Liver (tissue), 9 donors: ENCODE results near the gene DLGAP4. TPM values are rescaled to one million over a fixed set of nuclear protein-coding genes. Genes with fewer than 3 reads are reported as not detected.

Experiments used
- DNase-seq: peaks from one replicate; pipeline ENCODE4 v3.0.0-alpha.2; 2017; ENCODE audit warnings: low spot score
- H3K27ac ChIP-seq, 2 donors: one replicate each; pipeline ENCODE4 v1.7.0; 2013; ENCODE audit warnings: inconsistent platforms in 2 of 2, low read length in 2 of 2, control low read depth in 1 of 2, low read depth in 1 of 2, mild to moderate bottlenecking in 1 of 2
- H3K27me3 ChIP-seq, 4 donors: one replicate each; pipeline versions ENCODE4 v1.6.1 to v1.7.0; 2013; ENCODE audit warnings: low read length in 3 of 4, inconsistent platforms in 1 of 4, mild to moderate bottlenecking in 1 of 4, moderate library complexity in 1 of 4; ENCODE audit not compliant: control insufficient read depth in 4 of 4, insufficient read depth in 4 of 4
- H3K36me3 ChIP-seq, 4 donors: one replicate each; pipeline versions ENCODE4 v1.6.1 to v1.7.0; 2013; ENCODE audit warnings: low read length in 3 of 4, mild to moderate bottlenecking in 3 of 4, low read depth in 1 of 4, moderate library complexity in 1 of 4; ENCODE audit not compliant: control insufficient read depth in 4 of 4, insufficient read depth in 3 of 4
- H3K4me1 ChIP-seq, 4 donors: one replicate each; pipeline versions ENCODE4 v1.6.1 to v1.7.0; 2013; ENCODE audit warnings: low read length in 3 of 4, mild to moderate bottlenecking in 3 of 4, moderate library complexity in 1 of 4; ENCODE audit not compliant: control insufficient read depth in 4 of 4, insufficient read depth in 4 of 4
- H3K4me3 ChIP-seq, 3 donors: one replicate each; pipeline versions ENCODE4 v1.6.1 to v1.7.0; 2013; ENCODE audit warnings: low read length in 3 of 3, control low read depth in 1 of 3, low read depth in 1 of 3, mild to moderate bottlenecking in 1 of 3
- H3K9ac ChIP-seq, 2 donors: one replicate each; pipeline ENCODE4 v1.7.0; 2013; ENCODE audit warnings: low read length in 2 of 2, mild to moderate bottlenecking in 2 of 2, moderate library complexity in 2 of 2, control low read depth in 1 of 2, low read depth in 1 of 2
- H3K9me3 ChIP-seq, 4 donors: one replicate each; pipeline versions ENCODE4 v1.6.1 to v1.7.0; 2013; ENCODE audit warnings: low read length in 3 of 4; ENCODE audit not compliant: control insufficient read depth in 4 of 4
- CTCF ChIP-seq: fragments of 150-350 bp; IDR thresholded peaks from 2 replicates; pipeline ENCODE4 v1.5.1; 2017; ENCODE audit warnings: improper control_type of control experiment, low read depth, low read length; ENCODE audit not compliant: missing input control
- EGR1 ChIP-seq, 2 donors: IDR thresholded peaks; 2 replicates each; pipeline ENCODE4 v1.6.1; 2016 to 2018; ENCODE audit warnings: antibody characterized with exemption in 2 of 2, low read depth in 2 of 2
- FOXA1 ChIP-seq: IDR thresholded peaks from 2 replicates; pipeline ENCODE4 v1.6.1; 2016; ENCODE audit warnings: antibody characterized with exemption
- FOXA2 ChIP-seq: IDR thresholded peaks from 2 replicates; pipeline ENCODE4 v1.6.1; 2016; ENCODE audit warnings: antibody characterized with exemption
- GABPA ChIP-seq, 2 donors: IDR thresholded peaks in 1 of 2; conservative IDR thresholded peaks in 1 of 2; 2 replicates each; pipeline ENCODE4 v1.6.1; 2016; ENCODE audit warnings: antibody characterized with exemption in 2 of 2, mild to moderate bottlenecking in 1 of 2, moderate library complexity in 1 of 2
- HNF4A ChIP-seq, 2 donors: conservative IDR thresholded peaks; 2 replicates each; pipeline ENCODE4 v1.6.1; 2016; ENCODE audit warnings: antibody characterized with exemption in 2 of 2, mild to moderate bottlenecking in 2 of 2
- HNF4G ChIP-seq: IDR thresholded peaks from 2 replicates; pipeline ENCODE4 v1.6.1; 2016; ENCODE audit warnings: antibody characterized with exemption
- JUND ChIP-seq, 2 donors: IDR thresholded peaks; 2 replicates each; pipeline ENCODE4 v1.6.1; 2016; ENCODE audit warnings: antibody characterized with exemption in 2 of 2
- MAX ChIP-seq: IDR thresholded peaks from 2 replicates; pipeline ENCODE4 v1.6.1; 2016; ENCODE audit warnings: antibody characterized with exemption
- NR2F2 ChIP-seq: IDR thresholded peaks from 2 replicates; pipeline ENCODE4 v1.6.1; 2016; ENCODE audit warnings: antibody characterized with exemption
- RAD21 ChIP-seq, 2 donors: IDR thresholded peaks; 2 replicates each; pipeline ENCODE4 v1.6.1; 2016; ENCODE audit warnings: antibody characterized with exemption in 2 of 2, mild to moderate bottlenecking in 2 of 2
- RXRA ChIP-seq, 2 donors: IDR thresholded peaks; 2 replicates each; pipeline ENCODE4 v1.6.1; 2017 to 2018; ENCODE audit warnings: antibody characterized with exemption in 2 of 2, mild to moderate bottlenecking in 1 of 2
- SP1 ChIP-seq: IDR thresholded peaks from 2 replicates; pipeline ENCODE4 v1.6.1; 2018; ENCODE audit warnings: antibody characterized with exemption, mild to moderate bottlenecking
- TAF1 ChIP-seq: conservative IDR thresholded peaks from 2 replicates; pipeline ENCODE4 v1.6.1; 2016; ENCODE audit warnings: antibody characterized with exemption, mild to moderate bottlenecking
- YY1 ChIP-seq: IDR thresholded peaks from 2 replicates; pipeline ENCODE4 v1.6.1; 2016; ENCODE audit warnings: antibody characterized with exemption, mild to moderate bottlenecking
- ZBTB33 ChIP-seq: IDR thresholded peaks from 2 replicates; pipeline ENCODE4 v1.6.1; 2016; ENCODE audit warnings: antibody characterized with exemption
- WGBS: extraction: QIAGEN DNeasy Blood & Tissue Kit; methylation state at CpG from one replicate; pipeline ENCODE4 v1.1.7; 2013; 5-methylcytosine and 5-hydroxymethylcytosine counted together
- polyA plus RNA-seq, 2 donors: library from polyadenylated mRNA; stranded (reverse) in 1 of 2; unstranded in 1 of 2; fragments of 200-250 nt in 1 of 2; fragments of >200 nt in 1 of 2; fragmentation: Nextera tagmentation in 1 of 2; extraction: Ambion mirVana in 1 of 2; gene quantifications; one replicate each; pipeline versions ENCODE4 v1.2.1 to v1.2.3, GENCODE V29; 2013 to 2015
- total RNA-seq, 2 donors: library from RNA; depleted of rRNA; stranded (reverse); fragments of >200 nt; gene quantifications; one replicate each; pipeline ENCODE4 v1.2.3, GENCODE V29; 2014
- TF ChIP-seq, protein P1 (sequence below): IDR thresholded peaks from 2 replicates; pipeline ENCODE4 v1.6.1; 2016; ENCODE audit warnings: antibody characterized with exemption, mild to moderate bottlenecking
- TF ChIP-seq, protein P2 (sequence below): IDR thresholded peaks from 2 replicates; pipeline ENCODE4 v1.6.1; 2016; ENCODE audit warnings: antibody characterized with exemption
- donor health status: healthy.
- donor health status: healthy.
- donor health status: healthy.
- donor health status: healthy.
- donor health status: healthy.

The DLGAP4 gene
- total and polyA plus RNA-seq, 4 donors: 2.9 to 18.7 (median 11.2) TPM

DNA sequence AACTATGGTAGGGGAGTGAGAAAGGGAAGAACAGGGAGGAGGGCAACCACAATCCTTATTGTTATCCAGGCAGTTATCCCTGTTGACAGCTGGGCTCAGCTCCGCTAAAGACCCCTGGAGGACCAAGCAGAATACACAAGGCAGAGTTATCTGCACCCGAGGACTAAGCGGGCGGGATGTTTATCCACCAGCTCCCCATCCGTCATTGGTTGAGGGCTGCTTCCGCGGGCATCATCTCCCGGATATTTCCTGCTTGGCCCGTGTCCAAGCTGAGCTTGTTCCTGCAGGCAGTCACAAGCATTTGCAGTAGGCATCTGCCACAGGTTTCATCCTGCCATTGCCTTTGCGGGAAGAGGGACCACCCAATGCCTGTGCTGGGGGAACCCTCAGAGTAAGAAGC, 102.1 kb downstream of the DLGAP4 start:
- Histone ChIP-seq H3K9me3 (peaks cover 0 to under 1% (median 0%) of the 10 kb centered on the region in 4 donors), H3K9ac (no peak overlapping the region), H3K27ac (no peak overlapping the region), H3K27me3 (no peaks in the 10 kb centered on the region), H3K4me1 (no peaks in the 10 kb centered on the region), H3K36me3 (no peaks in the 10 kb centered on the region), H3K4me3 (no peak overlapping the region)
- DNase-seq: no peak
- TF ChIP-seq HNF4A (conservative IDR thresholded peaks at IDR 0.05) (no peak), CTCF (no peak), ZBTB33 (no peak), HNF4G (no peak), EGR1 (IDR thresholded peaks at IDR 0.05; ENCODE audit: low read depth in 2 of 2) (no peak), JUND (IDR thresholded peaks at IDR 0.05) (no peak), SP1 (no peak), RAD21 (IDR thresholded peaks at IDR 0.05) (no peak)
- TF ChIP-seq, protein P1, sequence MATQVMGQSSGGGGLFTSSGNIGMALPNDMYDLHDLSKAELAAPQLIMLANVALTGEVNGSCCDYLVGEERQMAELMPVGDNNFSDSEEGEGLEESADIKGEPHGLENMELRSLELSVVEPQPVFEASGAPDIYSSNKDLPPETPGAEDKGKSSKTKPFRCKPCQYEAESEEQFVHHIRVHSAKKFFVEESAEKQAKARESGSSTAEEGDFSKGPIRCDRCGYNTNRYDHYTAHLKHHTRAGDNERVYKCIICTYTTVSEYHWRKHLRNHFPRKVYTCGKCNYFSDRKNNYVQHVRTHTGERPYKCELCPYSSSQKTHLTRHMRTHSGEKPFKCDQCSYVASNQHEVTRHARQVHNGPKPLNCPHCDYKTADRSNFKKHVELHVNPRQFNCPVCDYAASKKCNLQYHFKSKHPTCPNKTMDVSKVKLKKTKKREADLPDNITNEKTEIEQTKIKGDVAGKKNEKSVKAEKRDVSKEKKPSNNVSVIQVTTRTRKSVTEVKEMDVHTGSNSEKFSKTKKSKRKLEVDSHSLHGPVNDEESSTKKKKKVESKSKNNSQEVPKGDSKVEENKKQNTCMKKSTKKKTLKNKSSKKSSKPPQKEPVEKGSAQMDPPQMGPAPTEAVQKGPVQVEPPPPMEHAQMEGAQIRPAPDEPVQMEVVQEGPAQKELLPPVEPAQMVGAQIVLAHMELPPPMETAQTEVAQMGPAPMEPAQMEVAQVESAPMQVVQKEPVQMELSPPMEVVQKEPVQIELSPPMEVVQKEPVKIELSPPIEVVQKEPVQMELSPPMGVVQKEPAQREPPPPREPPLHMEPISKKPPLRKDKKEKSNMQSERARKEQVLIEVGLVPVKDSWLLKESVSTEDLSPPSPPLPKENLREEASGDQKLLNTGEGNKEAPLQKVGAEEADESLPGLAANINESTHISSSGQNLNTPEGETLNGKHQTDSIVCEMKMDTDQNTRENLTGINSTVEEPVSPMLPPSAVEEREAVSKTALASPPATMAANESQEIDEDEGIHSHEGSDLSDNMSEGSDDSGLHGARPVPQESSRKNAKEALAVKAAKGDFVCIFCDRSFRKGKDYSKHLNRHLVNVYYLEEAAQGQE: no peak
- 27% methylated on average over 10 of the region's 10 CpGs for WGBS

GRCh38 chr20:36411861-36412454, 105.8 kb downstream of the DLGAP4 start:
- H3K27ac ChIP-seq: no peak overlapping the region
- no peak overlapping the region for H3K4me3 ChIP-seq
- DNase-seq: no peak
- 66% methylated on average over 7 of the region's 7 CpGs for WGBS
- no peak for TF ChIP-seq ZBTB33
- TF ChIP-seq FOXA1: no peak
- TF ChIP-seq RAD21 (IDR thresholded peaks at IDR 0.05): no peak
- TF ChIP-seq, protein P1: no peak
- TF ChIP-seq HNF4G: no peak
- no peak for TF ChIP-seq JUND (IDR thresholded peaks at IDR 0.05)
- no peak for TF ChIP-seq TAF1
- TF ChIP-seq SP1: no peak
- TF ChIP-seq RXRA (IDR thresholded peaks at IDR 0.05): no peak
- TF ChIP-seq HNF4A (conservative IDR thresholded peaks at IDR 0.05): no peak
- no peak for TF ChIP-seq MAX
- TF ChIP-seq NR2F2: no peak
- TF ChIP-seq, protein P2, sequence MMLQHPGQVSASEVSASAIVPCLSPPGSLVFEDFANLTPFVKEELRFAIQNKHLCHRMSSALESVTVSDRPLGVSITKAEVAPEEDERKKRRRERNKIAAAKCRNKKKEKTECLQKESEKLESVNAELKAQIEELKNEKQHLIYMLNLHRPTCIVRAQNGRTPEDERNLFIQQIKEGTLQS: no peak
- TF ChIP-seq YY1: no peak
- no peak for TF ChIP-seq GABPA (IDR thresholded peaks at IDR 0.05 in 1 of 2, conservative IDR thresholded peaks at IDR 0.05 in 1 of 2)
- TF ChIP-seq FOXA2: no peak
- no peaks in the 10 kb centered on the region for H3K4me1 ChIP-seq
- H3K27me3 ChIP-seq: peaks cover 0 to 2% (median 0%) of the 10 kb centered on the region in 4 donors
- H3K9ac ChIP-seq: no peak overlapping the region
- no peaks in the 10 kb centered on the region for H3K36me3 ChIP-seq
- H3K9me3 ChIP-seq: no peaks in the 10 kb centered on the region
